Activated CD4-positive, alpha-beta T cell treated with anti-CD3 and anti-CD28 coated beads for 4 hours (primary cell): Measurements from ENCODE around the gene NAP1L4.

Source experiments
- DNase-seq, 2 donors: peaks; one replicate each; pipeline ENCODE4 v3.0.0-alpha.2; 2020

Gene NAP1L4

GRCh38 chr11:3010521-3011275 is 18.6 kb upstream of the NAP1L4 start:
- DNase-seq, result no peak

GRCh38 chr11:3010004-3010403 is 17.9 kb upstream of the NAP1L4 start:
- no peak for DNase-seq

- DNase-seq, result no peak
Measured at GRCh38 chr11:3009481-3009880, 17.4 kb upstream of the NAP1L4 start.

GRCh38 chr11:3008746-3009336 is 16.7 kb upstream of the NAP1L4 start:
- no peak for DNase-seq

- no peak for DNase-seq
Measured at GRCh38 chr11:3007404-3008010, 15.4 kb upstream of the NAP1L4 start.

- no peak for DNase-seq
Measured at GRCh38 chr11:3006505-3007260, 14.6 kb upstream of the NAP1L4 start.

GRCh38 chr11:3004481-3004880 is 12.4 kb upstream of the NAP1L4 start:
- no peak for DNase-seq

- no peak for DNase-seq
Measured at GRCh38 chr11:3003396-3004231, 11.5 kb upstream of the NAP1L4 start.

GRCh38 chr11:3002871-3003270 is 10.7 kb upstream of the NAP1L4 start:
- DNase-seq, result no peak

GRCh38 chr11:3002351-3002861 is 10.3 kb upstream of the NAP1L4 start:
- no peak for DNase-seq

- no peak for DNase-seq
Measured at GRCh38 chr11:3001496-3001895, 9.4 kb upstream of the NAP1L4 start.

- DNase-seq, result no peak
Measured at GRCh38 chr11:3000032-3000961, 8.2 kb upstream of the NAP1L4 start.

- no peak for DNase-seq
Measured at GRCh38 chr11:2999464-2999998, 7.4 kb upstream of the NAP1L4 start.

GRCh38 chr11:2998073-2998850 is 6.1 kb upstream of the NAP1L4 start:
- DNase-seq, result no peak

GRCh38 chr11:2997406-2997805 is 5.3 kb upstream of the NAP1L4 start:
- DNase-seq, result no peak

- no peak for DNase-seq
Measured at GRCh38 chr11:2996976-2997375, 4.8 kb upstream of the NAP1L4 start.

- DNase-seq, result no peak
Measured at GRCh38 chr11:2995893-2996554, 3.9 kb upstream of the NAP1L4 start.

- DNase-seq, result no peak
Measured at GRCh38 chr11:2995031-2995561, 3.0 kb upstream of the NAP1L4 start.

GRCh38 chr11:2994336-2994730 is 2.2 kb upstream of the NAP1L4 start:
- DNase-seq, result no peak
